Cardiac fibroblast (primary cell): Measurements from ENCODE around the gene SH3D19.

Source experiments
- DNase-seq, 2 donors: peaks; one replicate each; pipeline versions ENCODE4 v3.0.0 to v3.0.0-alpha.2; 2010; ENCODE audit warnings: low read depth in 2 of 2
- H3K4me3 ChIP-seq, 2 donors: replicated peaks in 1 of 2; 1 replicate in 1 of 2; 2 replicates in 1 of 2; pipeline ENCODE4 v1.5.1; 2011; ENCODE audit warnings: low read depth in 2 of 2, low read length in 2 of 2, mild to moderate bottlenecking in 2 of 2, moderate library complexity in 1 of 2
- CTCF ChIP-seq: IDR thresholded peaks from one replicate; pipeline ENCODE4 v1.5.1; 2011; ENCODE audit warnings: low read depth, mild to moderate bottlenecking, low read length, inconsistent platforms

SH3D19 gene

DNA sequence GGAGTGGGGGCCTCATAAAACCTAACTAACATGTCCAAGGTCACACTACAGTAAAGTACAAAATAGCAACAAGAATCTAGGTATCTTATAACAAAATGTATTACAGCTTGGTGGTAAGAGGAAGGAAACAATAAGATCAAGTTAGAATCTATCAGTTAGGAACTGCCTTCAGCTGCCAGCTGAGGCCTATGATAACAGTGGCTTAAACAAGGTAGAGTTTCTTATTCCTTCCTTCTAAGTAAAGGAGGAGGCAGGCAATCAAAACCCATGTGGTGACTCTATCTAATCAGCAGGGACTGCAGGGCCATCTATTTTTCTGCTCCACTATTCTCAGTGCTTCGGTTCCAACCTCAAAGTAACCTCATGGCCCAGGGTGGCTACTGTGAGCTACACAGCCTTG is 10.9 kb downstream of the SH3D19 start:
- no peak overlapping the region for H3K4me3 ChIP-seq
- no peak for DNase-seq
- no peak for TF ChIP-seq CTCF

DNA sequence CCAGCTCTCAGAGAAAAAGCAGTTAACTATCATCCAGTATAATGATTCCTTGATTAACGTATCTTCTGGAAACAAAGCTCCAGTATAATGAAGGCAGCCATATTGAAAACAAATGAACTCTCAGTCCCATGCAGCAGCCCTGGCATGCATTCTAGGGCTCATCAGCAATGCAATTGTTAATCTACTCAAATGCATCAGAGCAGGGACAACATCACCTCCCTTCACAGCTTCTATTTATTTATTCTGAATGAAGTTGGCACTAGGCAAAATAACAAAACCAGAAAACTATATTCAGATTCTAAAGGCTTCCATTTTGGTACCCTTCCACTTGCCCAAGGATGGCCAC is 11.4 kb downstream of the SH3D19 start:
- no peak overlapping the region for H3K4me3 ChIP-seq
- no peak for TF ChIP-seq CTCF
- DNase-seq, result no peak

DNA sequence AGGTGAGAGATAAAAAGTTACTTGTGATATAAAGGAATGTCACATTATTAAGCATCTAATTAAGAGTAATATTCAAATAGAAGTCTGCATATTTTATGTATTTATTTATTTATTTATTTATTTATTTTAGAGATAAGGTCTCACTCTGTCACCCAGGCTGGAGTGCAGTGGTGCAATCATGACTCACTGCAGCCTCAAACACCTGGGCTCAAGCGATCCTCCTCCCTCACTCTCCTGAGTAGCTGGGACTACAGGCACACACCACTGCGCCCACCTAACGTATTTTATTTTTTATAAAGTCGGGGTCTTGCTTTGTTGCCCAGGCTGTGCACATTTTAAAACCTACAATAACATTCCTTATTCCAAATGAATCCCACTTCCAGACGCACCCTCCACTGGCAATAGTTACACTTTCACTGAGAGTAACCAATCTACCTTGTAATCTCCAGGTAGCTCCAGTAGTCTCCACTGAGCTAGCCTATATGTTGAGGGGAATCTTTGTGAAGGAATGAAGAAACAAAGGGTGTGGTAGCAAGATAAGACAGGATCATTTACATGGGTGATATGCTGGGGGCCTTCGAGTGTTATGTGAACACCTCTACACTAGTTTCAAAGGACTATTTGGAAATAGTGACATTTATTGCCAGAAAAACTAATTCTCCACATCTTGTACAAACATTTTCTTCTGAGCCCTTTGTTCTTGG is 11.9 kb downstream of the SH3D19 start:
- no peak overlapping the region for H3K4me3 ChIP-seq
- TF ChIP-seq CTCF, result no peak
- no peak for DNase-seq

DNA sequence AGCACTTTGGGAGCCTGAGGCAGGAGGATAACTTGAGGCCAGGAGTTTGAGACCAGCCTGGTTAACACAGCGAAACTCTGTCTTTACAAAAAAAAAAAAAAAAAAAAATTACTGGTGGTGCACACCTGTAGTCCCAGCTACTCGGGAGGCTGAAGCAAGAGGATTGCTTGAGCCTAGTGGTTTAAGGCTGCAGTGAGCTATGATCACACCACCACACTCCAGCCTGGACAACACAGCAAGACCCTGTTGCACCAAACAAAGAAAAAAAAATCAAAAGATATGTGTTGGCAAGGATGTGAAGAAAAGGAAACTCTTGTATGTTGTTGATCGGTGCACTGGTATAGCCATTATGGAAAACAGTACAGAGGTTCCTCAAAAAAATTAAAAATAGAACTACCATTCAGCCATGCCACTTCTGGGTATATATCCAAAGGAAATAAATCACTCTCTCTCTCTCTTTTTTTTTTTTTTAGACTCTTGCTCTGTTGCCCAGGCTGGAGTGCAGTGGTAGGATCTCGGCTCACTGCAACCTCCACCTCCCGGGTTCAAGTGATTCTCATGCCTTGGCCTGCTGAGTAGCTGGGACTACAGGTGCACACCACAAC is 15.2 kb downstream of the SH3D19 start:
- TF ChIP-seq CTCF, result no peak
- no peak for DNase-seq
- no peak overlapping the region for H3K4me3 ChIP-seq

GRCh38 chr4:151304755-151305154 is 20.6 kb downstream of the SH3D19 start:
- peak in 1 of 2 donors; percentile 45 for DNase-seq
- TF ChIP-seq CTCF, result no peak
- no peak overlapping the region for H3K4me3 ChIP-seq

GRCh38 chr4:151304226-151304625 is 21.2 kb downstream of the SH3D19 start:
- no peak for DNase-seq
- no peak overlapping the region for H3K4me3 ChIP-seq
- no peak for TF ChIP-seq CTCF
